C4-2B (cell line): ENCODE results near the gene SLC9A9.

ENCODE experiments used
- H3K27ac ChIP-seq: fragments of 450-650 bp; 2 replicates; pipeline ENCODE4 v1.5.1; 2017
- ZFX ChIP-seq: fragments of 450-650 bp; IDR thresholded peaks from 2 replicates; pipeline ENCODE4 v1.6.1; 2017
- TF ChIP-seq, protein P1 (sequence below): fragments of 450-650 bp; conservative IDR thresholded peaks from 2 replicates; pipeline ENCODE4 v1.5.1; 2017; ENCODE audit warnings: mild to moderate bottlenecking

The SLC9A9 gene

DNA sequence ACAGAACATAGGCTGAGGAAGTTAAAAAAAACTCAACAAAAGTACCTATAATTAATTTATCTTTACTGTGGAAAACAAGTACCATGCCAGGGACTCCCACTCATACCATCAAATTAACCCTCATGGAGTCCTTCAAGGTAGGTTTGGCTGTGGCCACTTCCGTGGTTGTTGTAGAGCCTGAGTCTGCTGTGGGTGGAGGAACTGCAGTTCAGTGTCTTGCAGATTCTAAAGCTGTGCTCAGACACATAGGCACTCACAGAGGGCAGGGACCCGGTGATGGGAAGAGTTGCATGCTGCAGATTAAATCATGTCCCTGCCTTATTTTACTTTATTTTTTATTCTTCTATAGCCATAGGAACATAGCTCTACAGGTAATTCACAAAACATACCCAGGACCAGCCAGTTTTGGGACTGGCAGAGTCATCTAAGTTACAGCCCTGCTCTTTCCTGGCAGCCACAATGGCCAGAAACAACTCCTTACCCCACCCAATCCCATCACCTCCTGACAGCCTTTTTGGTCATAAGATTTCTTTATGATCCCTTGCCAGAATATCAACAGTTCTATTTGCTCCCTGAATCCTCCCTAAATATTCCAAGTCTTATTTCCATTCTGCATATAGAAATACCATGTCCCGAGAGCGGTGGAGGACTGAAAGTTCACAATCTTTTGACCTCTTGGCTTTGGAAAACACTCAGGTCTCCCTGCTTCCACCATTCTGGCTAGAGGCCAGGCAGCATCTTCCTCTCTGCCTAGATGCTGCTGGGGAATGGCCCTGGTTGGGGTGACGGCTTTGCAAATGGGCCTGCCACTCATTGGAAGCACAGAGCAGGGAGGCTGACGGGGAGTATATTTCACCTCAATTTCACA lies 535.0 kb downstream of the SLC9A9 start:
- no peak for TF ChIP-seq ZFX
- TF ChIP-seq, protein P1, sequence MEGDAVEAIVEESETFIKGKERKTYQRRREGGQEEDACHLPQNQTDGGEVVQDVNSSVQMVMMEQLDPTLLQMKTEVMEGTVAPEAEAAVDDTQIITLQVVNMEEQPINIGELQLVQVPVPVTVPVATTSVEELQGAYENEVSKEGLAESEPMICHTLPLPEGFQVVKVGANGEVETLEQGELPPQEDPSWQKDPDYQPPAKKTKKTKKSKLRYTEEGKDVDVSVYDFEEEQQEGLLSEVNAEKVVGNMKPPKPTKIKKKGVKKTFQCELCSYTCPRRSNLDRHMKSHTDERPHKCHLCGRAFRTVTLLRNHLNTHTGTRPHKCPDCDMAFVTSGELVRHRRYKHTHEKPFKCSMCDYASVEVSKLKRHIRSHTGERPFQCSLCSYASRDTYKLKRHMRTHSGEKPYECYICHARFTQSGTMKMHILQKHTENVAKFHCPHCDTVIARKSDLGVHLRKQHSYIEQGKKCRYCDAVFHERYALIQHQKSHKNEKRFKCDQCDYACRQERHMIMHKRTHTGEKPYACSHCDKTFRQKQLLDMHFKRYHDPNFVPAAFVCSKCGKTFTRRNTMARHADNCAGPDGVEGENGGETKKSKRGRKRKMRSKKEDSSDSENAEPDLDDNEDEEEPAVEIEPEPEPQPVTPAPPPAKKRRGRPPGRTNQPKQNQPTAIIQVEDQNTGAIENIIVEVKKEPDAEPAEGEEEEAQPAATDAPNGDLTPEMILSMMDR, result no peak
- H3K27ac ChIP-seq, result no peak overlapping the region

DNA sequence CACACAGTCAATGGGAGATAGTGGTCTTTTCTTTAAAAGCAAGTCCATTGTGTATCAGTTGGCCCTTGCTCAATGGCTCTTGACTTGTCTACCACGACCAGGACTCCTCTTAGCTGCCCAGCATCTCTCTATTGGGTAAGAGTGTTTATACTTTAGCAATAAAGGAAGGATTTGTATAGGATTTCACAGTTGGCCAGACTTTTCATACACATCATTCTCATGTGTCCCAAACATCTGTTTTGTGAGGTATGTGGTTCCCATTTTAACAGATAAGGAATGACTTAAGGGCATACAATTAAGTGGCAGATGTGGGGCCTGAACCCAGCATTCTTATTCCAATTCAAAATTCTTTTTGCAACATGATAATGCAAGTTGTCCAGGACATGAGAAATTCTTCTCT lies 537.2 kb downstream of the SLC9A9 start:
- no peak for TF ChIP-seq ZFX
- TF ChIP-seq, protein P1, result no peak
- H3K27ac ChIP-seq, result no peak overlapping the region

DNA sequence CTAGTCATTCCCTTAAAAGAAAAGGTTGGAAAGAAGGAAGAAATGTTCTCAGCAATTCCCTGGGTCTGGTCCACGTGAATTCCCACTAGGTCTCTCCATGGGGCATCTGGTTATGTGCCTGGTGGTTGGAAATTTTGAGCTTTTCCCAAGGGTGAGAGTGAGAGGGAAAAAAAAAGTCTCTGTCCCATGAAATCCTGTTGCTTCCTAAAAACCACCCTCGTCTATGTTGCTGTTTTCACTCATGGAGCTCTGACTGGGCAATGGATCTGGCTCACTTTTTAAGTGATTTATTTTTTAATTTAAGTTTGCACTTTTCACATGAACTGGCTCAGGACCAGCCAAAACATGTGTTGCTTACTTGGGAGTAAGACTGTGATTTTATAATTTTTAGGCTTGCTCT lies 538.6 kb downstream of the SLC9A9 start:
- TF ChIP-seq ZFX, result no peak
- TF ChIP-seq, protein P1, result no peak
- H3K27ac ChIP-seq, result no peak overlapping the region

DNA sequence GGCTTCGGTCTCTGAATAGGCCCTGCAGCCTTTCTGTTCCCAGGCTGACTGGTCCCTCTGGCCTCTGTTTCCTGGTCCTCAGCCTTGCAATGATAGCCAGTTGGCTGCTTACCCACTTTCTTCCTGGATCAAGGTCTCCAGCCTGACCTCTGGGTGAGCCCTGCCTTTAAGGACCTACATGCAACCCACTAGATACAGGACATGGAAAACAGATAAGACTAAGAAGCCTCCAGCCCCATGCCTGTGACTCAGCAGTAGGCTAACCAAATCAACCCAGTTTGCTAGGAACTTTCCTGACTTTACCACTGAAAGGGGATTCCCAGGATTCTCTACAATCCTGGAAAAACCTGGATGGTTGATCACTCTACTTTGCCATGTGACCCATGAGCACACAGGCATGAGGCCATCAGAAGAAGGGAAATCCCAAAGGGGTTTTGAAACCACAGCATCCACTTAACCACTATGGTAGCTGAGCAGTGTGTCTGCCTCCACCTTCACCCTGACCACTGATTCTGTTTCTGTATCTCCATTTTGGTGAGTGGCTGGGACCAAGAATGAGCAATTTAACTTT lies 540.6 kb downstream of the SLC9A9 start:
- peak overlapping the region; percentile 27 for H3K27ac ChIP-seq
- no peak for TF ChIP-seq ZFX
- TF ChIP-seq, protein P1, result no peak

DNA sequence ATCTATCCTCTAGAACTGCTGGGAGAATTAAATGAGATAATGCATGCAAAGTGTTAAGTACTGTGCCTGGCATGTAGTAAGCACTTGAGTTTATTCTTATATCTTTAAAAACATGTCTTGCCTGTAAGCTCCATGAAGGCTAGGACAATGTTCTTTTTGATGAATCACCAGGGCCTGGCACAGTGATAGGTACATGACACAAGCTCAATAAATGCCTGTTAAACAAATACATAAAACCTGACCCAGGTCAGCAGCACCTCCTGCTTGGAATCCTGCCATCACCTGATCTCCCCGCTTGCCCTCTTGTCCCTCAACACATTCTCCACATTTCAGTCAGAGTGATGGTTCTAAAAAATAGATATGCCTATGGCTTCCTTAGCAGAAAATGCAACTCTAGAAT lies 541.9 kb downstream of the SLC9A9 start:
- TF ChIP-seq ZFX, result no peak
- TF ChIP-seq, protein P1, result no peak
- H3K27ac ChIP-seq, result peak overlapping the region; percentile 67

DNA sequence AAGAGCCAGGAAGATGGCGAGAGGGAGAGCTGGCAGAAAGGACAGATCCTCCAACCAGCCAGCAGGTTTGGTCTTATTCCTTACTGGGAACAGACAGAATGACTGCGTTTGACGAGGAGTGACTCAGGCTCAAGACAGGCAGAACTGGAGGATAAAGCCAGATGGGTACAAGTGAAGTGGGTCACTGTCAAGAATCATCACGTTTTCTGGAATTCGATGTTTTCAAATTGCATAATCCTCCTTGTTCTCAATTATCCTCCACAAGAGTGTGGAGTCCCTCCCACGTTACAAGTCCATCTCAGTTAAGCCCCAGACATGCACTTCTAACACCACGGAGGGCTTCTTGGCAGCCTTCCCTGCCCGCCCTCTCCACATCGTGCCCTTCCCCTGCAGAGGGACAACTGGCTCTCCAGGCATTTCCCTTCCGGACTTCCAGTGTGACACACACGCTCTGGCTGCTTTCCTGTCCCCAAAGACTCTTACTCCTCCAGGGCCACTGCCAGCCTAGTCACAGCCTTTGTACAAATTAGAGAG lies 545.6 kb downstream of the SLC9A9 start:
- H3K27ac ChIP-seq, result no peak overlapping the region
- TF ChIP-seq ZFX, result no peak
- TF ChIP-seq, protein P1, result no peak
